ENCODE measurements around the gene MTX3. TPM values are rescaled to one million over a fixed set of nuclear protein-coding genes. Genes with fewer than 3 reads are reported as not detected.

MTX3 gene
- polyA plus RNA-seq, 4 donors = 1.9 to 17.0 (median 4.3) TPM

DNA sequence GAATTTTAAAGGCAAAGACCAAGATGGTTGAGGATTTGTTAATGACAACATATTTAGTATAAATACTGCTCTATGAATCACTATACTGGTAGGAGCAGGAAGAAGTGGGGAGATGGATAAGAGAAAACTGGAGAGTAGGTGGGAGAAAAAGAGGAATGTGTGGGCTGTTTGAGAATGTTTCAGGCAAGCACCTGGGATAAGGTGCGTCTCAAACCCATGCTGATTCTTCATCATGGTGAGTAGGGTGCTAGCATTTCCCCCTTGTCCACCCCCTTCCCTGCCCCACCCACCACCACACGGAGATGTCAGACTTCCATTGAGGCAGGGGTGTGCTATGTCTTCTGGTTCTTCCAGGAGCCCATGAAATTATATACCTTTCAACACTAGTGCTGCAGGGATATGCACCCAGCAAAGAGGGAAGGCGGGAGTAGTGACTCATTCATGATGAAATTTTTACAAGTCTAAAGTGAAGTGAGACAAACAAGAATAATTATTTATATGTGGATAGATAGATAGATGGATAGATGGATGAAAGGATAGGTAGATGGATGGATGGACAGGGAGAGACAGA, 54.3 kb downstream of the MTX3 start:
- H3K9me3 ChIP-seq (ENCODE audit: control insufficient read depth in 2 of 2, insufficient read depth in 1 of 2, low read depth in 1 of 2, low read length in 1 of 2) = peaks cover 0 to 7% of the 10 kb centered on the region in 2 donors
- H3K4me1 ChIP-seq (ENCODE audit: control insufficient read depth in 3 of 3, insufficient read depth in 2 of 3, low read depth in 1 of 3, low read length in 2 of 3) = no peaks in the 10 kb centered on the region
- DNase-seq (no peak), FAIRE-seq (no peak)
- H3K27me3 ChIP-seq (ENCODE audit: control insufficient read depth in 3 of 3, insufficient read depth in 3 of 3, low read length in 3 of 3) = no peaks in the 10 kb centered on the region
- no peak overlapping the region for H3K27ac ChIP-seq (ENCODE audit: low read depth in 1 of 3, low read length in 2 of 3)
- no peak overlapping the region for H3K4me3 ChIP-seq (ENCODE audit: low read depth in 1 of 3, low read length in 3 of 3)
- no peaks in the 10 kb centered on the region for H3K36me3 ChIP-seq (ENCODE audit: control insufficient read depth in 3 of 3, insufficient read depth in 2 of 3, low read depth in 1 of 3, low read length in 3 of 3)
- 72 to 83% (median 78%) methylated on average over 3 of the region's 3 CpGs for WGBS, 3 donors

- H3K4me3 ChIP-seq (ENCODE audit: low read depth in 1 of 3, low read length in 3 of 3) = no peak overlapping the region
- H3K4me1 ChIP-seq (ENCODE audit: control insufficient read depth in 3 of 3, insufficient read depth in 2 of 3, low read depth in 1 of 3, low read length in 2 of 3) = no peaks in the 10 kb centered on the region
- 62 to 72% (median 67%) methylated on average over 4 of the region's 4 CpGs for WGBS, 3 donors
- FAIRE-seq (no peak), DNase-seq (no peak)
- peaks cover 0 to 7% of the 10 kb centered on the region in 2 donors for H3K9me3 ChIP-seq (ENCODE audit: control insufficient read depth in 2 of 2, insufficient read depth in 1 of 2, low read depth in 1 of 2, low read length in 1 of 2)
- H3K36me3 ChIP-seq (ENCODE audit: control insufficient read depth in 3 of 3, insufficient read depth in 2 of 3, low read depth in 1 of 3, low read length in 3 of 3) = no peaks in the 10 kb centered on the region
- H3K27ac ChIP-seq (ENCODE audit: low read depth in 1 of 3, low read length in 2 of 3) = no peak overlapping the region
- H3K27me3 ChIP-seq (ENCODE audit: control insufficient read depth in 3 of 3, insufficient read depth in 3 of 3, low read length in 3 of 3) = no peaks in the 10 kb centered on the region
These were observed 54.9 kb downstream of the MTX3 start for GRCh38 chr5:79936002-79936645.

DNA sequence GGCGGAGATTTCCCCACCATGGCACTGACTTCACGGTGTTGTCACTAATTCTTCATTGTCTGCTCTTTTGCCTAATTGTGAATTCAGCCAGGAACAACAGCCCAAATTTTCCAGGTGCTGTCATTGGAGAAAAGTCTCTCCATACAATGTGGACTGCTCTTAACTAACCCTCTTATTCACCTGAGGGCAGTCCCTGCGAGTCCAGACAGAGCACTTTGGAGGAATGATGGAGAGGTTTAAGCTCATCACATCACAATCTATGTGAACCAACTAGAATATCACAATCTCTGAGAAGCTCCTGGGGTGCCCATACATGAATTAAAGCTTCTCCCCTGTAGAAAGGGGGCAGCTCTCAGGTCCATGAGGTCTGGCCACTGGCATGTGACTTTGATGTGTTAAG, 56.4 kb downstream of the MTX3 start:
- H3K36me3 ChIP-seq (ENCODE audit: control insufficient read depth in 3 of 3, insufficient read depth in 2 of 3, low read depth in 1 of 3, low read length in 3 of 3) = no peaks in the 10 kb centered on the region
- H3K4me1 ChIP-seq (ENCODE audit: control insufficient read depth in 3 of 3, insufficient read depth in 2 of 3, low read depth in 1 of 3, low read length in 2 of 3) = no peaks in the 10 kb centered on the region
- H3K27ac ChIP-seq (ENCODE audit: low read depth in 1 of 3, low read length in 2 of 3) = no peak overlapping the region
- FAIRE-seq (no peak), DNase-seq (no peak)
- 90 to 96% (median 90%) methylated on average over 3 of the region's 3 CpGs for WGBS, 3 donors
- H3K4me3 ChIP-seq (ENCODE audit: low read depth in 1 of 3, low read length in 3 of 3) = no peak overlapping the region
- no peaks in the 10 kb centered on the region for H3K27me3 ChIP-seq (ENCODE audit: control insufficient read depth in 3 of 3, insufficient read depth in 3 of 3, low read length in 3 of 3)
- peaks cover 0 to 7% of the 10 kb centered on the region in 2 donors for H3K9me3 ChIP-seq (ENCODE audit: control insufficient read depth in 2 of 2, insufficient read depth in 1 of 2, low read depth in 1 of 2, low read length in 1 of 2)

DNA sequence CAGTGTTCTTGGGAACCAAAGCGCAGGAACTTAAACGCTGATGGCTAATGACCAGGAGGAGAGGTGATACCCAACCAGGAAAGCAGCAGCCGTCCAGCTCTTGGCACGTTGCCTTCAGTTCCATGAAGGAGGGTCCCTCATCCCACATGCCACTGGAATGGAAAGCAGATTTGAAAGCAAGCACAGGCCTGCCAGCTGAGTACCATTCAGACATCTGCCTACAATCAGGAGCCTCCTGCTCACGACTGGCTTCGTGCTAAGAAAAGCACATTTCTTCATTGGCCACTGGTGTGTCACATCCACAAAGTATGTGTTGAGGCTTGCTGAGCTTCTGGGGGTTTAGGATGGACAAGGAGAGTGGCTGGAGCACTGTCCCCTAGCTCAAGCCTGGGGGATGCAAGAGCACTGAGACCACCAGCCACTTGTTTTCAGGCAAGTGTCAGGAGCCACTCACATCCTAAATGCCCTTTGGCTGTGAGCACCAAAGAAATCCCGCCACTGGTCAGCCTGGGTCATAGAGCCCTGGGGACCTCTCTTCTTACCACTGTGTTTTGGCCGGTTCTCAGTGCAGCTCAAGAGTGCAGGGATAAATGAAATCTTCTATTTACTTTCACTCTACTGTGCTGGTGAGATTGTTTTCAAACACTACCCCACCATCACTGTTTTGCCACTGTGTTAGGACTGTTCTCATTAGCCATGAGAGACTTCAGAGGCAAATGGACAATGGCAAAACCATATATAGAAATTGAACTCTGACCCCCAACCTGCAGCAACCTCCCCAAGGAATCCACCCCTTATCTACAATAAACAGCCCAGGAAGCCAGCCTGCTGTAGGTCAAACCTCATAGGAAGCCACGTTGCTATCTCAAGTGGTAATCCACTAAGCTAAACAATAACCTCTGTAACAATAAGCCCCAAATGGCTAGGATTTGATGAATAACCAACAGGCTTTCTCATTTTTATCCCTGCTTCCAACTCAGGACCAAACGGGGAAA, 58.3 kb downstream of the MTX3 start:
- Histone ChIP-seq H3K27ac (ENCODE audit: low read depth in 1 of 3, low read length in 2 of 3) (no peak overlapping the region), H3K27me3 (ENCODE audit: control insufficient read depth in 3 of 3, insufficient read depth in 3 of 3, low read length in 3 of 3) (no peaks in the 10 kb centered on the region), H3K4me3 (ENCODE audit: low read depth in 1 of 3, low read length in 3 of 3) (no peak overlapping the region), H3K9me3 (ENCODE audit: control insufficient read depth in 2 of 2, insufficient read depth in 1 of 2, low read depth in 1 of 2, low read length in 1 of 2) (peaks cover 0 to 7% of the 10 kb centered on the region in 2 donors), H3K36me3 (ENCODE audit: control insufficient read depth in 3 of 3, insufficient read depth in 2 of 3, low read depth in 1 of 3, low read length in 3 of 3) (no peaks in the 10 kb centered on the region), H3K4me1 (ENCODE audit: control insufficient read depth in 3 of 3, insufficient read depth in 2 of 3, low read depth in 1 of 3, low read length in 2 of 3) (no peaks in the 10 kb centered on the region)
- DNase-seq (no peak), FAIRE-seq (no peak)
- WGBS, 3 donors = 78 to 84% (median 83%) methylated on average over 10 of the region's 10 CpGs

- Histone ChIP-seq H3K4me3 (ENCODE audit: low read depth in 1 of 3, low read length in 3 of 3) (no peak overlapping the region), H3K4me1 (ENCODE audit: control insufficient read depth in 3 of 3, insufficient read depth in 2 of 3, low read depth in 1 of 3, low read length in 2 of 3) (no peaks in the 10 kb centered on the region), H3K36me3 (ENCODE audit: control insufficient read depth in 3 of 3, insufficient read depth in 2 of 3, low read depth in 1 of 3, low read length in 3 of 3) (no peaks in the 10 kb centered on the region), H3K27me3 (ENCODE audit: control insufficient read depth in 3 of 3, insufficient read depth in 3 of 3, low read length in 3 of 3) (peaks cover 0 to 2% (median 0%) of the 10 kb centered on the region in 3 donors), H3K27ac (ENCODE audit: low read depth in 1 of 3, low read length in 2 of 3) (no peak overlapping the region), H3K9me3 (ENCODE audit: control insufficient read depth in 2 of 2, insufficient read depth in 1 of 2, low read depth in 1 of 2, low read length in 1 of 2) (peaks cover 0 to 7% of the 10 kb centered on the region in 2 donors)
- FAIRE-seq (no peak), DNase-seq (no peak)
- 75 to 87% (median 79%) methylated on average over 4 of the region's 4 CpGs for WGBS, 3 donors
These were observed 59.2 kb downstream of the MTX3 start for GRCh38 chr5:79931866-79932265.

GRCh38 chr5:79931409-79931808, 59.7 kb downstream of the MTX3 start:
- FAIRE-seq = no peak
- H3K27me3 ChIP-seq (ENCODE audit: control insufficient read depth in 3 of 3, insufficient read depth in 3 of 3, low read length in 3 of 3) = peaks cover 0 to 2% (median 0%) of the 10 kb centered on the region in 3 donors

GRCh38 chr5:79929095-79929494, 62.0 kb downstream of the MTX3 start:
- FAIRE-seq = no peak
- Histone ChIP-seq H3K9me3 (ENCODE audit: control insufficient read depth in 2 of 2, insufficient read depth in 1 of 2, low read depth in 1 of 2, low read length in 1 of 2) (peaks cover 0 to 7% of the 10 kb centered on the region in 2 donors), H3K27me3 (ENCODE audit: control insufficient read depth in 3 of 3, insufficient read depth in 3 of 3, low read length in 3 of 3) (peaks cover 0 to 2% (median 0%) of the 10 kb centered on the region in 3 donors), H3K27ac (ENCODE audit: low read depth in 1 of 3, low read length in 2 of 3) (no peak overlapping the region), H3K4me1 (ENCODE audit: control insufficient read depth in 3 of 3, insufficient read depth in 2 of 3, low read depth in 1 of 3, low read length in 2 of 3) (no peaks in the 10 kb centered on the region), H3K36me3 (ENCODE audit: control insufficient read depth in 3 of 3, insufficient read depth in 2 of 3, low read depth in 1 of 3, low read length in 3 of 3) (no peaks in the 10 kb centered on the region), H3K4me3 (ENCODE audit: low read depth in 1 of 3, low read length in 3 of 3) (no peak overlapping the region)
- 72 to 84% (median 80%) methylated on average over 5 of the region's 5 CpGs for WGBS, 3 donors
- no peak for DNase-seq

More at GRCh38 chr5:79931409-79931808, 59.7 kb downstream of the MTX3 start:
- Histone ChIP-seq H3K27ac (ENCODE audit: low read depth in 1 of 3, low read length in 2 of 3) (no peak overlapping the region), H3K4me1 (ENCODE audit: control insufficient read depth in 3 of 3, insufficient read depth in 2 of 3, low read depth in 1 of 3, low read length in 2 of 3) (no peaks in the 10 kb centered on the region), H3K9me3 (ENCODE audit: control insufficient read depth in 2 of 2, insufficient read depth in 1 of 2, low read depth in 1 of 2, low read length in 1 of 2) (peaks cover 0 to 7% of the 10 kb centered on the region in 2 donors), H3K4me3 (ENCODE audit: low read depth in 1 of 3, low read length in 3 of 3) (no peak overlapping the region), H3K36me3 (ENCODE audit: control insufficient read depth in 3 of 3, insufficient read depth in 2 of 3, low read depth in 1 of 3, low read length in 3 of 3) (no peaks in the 10 kb centered on the region)
- no peak for DNase-seq
- WGBS, 3 donors = 77 to 91% (median 89%) methylated on average over 2 of the region's 2 CpGs

All from small intestine (tissue), 7 donors.